HG03139 (cell line): ENCODE data around the gene RRH.
"Not testable (repeated sequence)": the region's sequence is repeated elsewhere in the genome, so short reads cannot be mapped to it uniquely, and the experiment has no call there.

Experiments used
- ATAC-seq: cut with Tn5 transposase; IDR thresholded peaks from one replicate; pipeline ENCODE4 v1.9.1; 2021; ENCODE audit not compliant: unreplicated experiment

Gene RRH

DNA sequence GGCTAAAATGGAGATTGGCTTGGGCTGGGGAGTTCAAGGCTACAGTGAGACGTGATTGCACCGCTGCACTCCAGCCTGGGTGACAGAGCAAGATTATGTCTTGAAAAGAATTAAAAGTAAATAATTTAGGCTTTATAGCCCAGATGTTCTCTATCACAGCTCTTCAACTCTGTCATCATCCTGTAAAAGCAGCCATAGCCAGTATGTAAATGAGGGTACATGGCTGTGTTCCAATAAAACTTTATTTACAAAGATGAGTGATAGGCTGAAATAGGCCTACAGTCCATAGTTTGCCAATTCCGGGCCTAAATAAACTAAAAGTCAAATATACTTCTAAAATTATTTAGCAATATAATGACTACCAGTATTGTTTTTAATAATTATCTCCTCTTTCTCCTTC, 9.2 kb downstream of the RRH start:
- no peak for ATAC-seq

DNA sequence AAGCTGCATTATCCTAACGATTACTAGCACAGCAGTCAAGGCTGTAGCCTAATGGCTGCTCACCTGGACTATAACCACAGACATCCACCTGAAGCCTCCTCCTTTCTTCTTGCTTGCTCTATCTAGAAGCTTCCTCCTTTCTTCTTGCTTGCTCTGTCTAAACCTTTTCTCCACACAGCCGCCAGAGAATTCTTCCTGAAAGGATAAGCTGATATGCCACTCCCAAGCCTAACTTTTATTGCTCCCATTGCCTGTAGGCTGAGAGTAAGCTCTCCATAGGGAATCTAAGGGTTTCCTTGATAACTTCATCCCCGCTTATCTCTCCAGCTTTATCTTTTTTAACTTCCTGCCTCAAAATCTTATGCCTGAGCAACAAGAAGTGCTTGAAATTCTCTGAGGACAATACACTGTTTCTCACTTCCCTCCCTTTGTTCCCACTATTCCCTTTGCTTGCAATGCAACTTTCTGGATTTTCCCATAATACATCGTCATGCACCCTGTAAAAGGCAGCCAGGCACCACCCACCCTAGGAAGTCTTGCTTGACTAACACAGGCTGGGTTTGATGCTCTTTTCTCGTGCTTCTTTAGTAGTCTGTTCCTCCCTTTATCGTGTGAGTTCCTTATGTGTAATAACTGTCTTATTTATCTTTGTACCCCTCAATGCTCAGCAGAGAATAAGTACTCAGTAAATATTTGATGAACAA, 18.8 kb downstream of the RRH start:
- no peak for ATAC-seq

DNA sequence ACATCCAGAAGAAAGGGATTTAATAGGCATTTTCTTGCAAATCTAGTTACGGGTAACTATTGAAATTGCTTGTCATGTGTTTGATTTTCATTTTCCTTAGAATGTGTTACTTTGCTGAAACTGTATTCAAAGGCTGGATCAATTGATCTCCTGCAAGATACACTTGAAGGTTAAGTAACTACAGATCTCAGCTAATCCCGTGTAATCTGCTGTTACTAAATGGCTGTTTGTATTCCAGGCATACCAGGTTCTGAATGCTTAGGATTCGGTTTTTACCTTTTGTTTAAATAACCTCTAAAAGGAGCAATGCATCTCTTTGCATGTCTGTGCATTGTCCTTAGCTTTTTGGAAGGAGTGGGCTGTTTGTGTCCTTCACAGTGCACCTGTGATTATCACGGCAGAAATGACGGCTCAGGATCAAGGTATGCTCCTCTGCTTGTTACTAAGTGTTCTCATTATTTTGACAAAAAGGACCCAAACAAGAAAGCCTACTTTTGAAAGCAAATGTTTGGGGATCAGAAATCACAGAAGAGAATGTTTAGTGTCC, 20.2 kb downstream of the RRH start, which contains the start of gene LRIT3:
Gene LRIT3 (plus strand): TSS at position 212 of the 547 bp plus-strand sequence. CDS start 95 bp downstream, at position 307.
- no peak for ATAC-seq

DNA sequence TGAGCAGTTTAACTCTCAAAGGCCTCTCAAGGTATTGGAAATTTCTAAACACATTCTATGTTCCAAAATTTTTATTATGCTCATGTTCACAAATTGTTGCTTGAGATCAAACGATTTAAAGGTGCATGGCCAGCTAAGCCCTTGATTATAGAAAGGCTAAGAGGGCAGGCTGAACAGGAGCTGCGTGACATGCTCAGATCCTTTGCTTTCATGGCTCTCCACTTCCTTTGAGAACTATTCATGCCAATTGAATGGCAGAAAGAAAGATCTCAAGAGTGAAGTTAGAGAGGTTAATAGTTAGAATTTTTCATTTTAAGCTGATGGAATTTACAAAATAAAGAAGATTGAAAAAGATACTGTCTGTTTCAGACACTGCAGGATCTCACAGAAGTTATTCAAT, 20.7 kb downstream of the RRH start:
- no peak for ATAC-seq

DNA sequence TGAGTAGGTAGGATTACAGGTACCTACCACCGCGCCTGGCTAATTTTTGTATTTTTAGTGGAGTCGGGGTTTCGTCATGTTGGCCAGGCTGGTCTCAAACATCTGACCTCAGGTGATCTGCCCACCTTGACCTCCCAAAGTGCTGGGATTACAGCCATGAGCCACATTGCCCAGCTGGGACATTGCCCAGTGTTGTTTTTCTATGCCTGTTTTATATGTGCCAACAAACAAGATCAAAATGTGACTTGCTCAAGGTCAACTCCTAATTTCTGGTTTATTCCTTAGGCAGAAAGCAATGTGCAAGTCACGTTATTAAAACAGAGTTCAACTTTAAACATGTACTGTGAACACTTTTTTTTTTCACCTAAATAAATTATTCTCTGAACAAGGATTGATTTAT, 22.8 kb downstream of the RRH start:
- no peak for ATAC-seq

DNA sequence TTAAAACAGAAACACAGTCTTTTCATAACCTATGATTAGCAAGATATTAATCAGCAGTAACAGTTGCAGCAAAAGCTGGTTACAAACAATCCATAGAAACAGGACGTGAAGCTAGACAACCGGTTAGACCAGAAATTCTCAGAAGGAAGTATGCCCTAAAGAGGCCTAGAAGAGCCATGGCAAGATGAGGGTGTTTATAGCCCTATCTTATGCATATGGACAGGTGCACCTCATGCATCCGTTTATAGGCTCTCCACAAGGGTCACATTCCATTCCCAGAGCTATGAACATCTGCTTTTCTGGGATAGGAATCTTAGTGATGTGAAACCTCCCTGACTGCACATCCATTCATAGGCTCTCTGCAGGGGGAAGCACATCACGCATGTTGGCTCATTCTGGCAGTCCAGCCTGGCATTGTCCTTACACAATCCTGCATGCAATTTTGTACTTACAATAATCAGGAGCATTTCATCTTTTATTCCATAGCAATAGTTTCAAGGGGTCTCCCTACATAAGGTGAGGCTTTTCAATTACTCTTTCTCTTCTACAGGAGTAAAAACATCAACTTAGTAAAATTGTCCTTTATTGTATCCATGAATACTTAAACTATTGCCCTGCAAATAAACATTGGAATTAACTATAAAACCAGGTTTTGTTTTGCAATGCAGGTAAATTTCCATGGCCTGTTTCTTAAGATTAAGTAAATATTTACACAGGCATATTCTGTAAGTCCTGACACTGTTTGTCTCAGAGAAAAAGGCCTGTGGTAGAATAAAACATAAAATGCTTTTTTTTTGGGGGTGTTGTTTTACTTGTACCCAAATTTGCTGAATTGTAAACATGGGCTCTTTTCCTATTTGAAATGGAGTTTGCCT, 31.9 kb downstream of the RRH start:
- not testable (repeated sequence) for ATAC-seq

DNA sequence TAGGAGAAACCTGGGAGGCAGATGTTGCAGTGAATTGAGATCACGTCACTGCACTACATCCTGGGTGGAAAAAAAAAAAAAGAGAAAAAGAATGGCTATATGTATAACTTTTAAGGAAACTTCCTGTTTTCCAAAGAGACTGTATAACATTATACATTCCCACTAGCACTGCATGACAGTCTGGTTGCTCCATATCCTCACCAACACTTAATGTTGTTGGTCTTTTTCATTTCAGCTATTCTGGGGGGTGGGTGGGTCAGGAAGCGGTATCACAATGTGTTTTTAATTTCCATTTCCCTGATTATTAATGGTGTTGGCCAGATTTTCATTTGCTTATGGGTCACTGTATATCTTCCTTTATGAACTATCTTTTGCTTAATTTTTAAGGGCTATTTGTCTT, 33.5 kb downstream of the RRH start:
- ATAC-seq, result no peak

DNA sequence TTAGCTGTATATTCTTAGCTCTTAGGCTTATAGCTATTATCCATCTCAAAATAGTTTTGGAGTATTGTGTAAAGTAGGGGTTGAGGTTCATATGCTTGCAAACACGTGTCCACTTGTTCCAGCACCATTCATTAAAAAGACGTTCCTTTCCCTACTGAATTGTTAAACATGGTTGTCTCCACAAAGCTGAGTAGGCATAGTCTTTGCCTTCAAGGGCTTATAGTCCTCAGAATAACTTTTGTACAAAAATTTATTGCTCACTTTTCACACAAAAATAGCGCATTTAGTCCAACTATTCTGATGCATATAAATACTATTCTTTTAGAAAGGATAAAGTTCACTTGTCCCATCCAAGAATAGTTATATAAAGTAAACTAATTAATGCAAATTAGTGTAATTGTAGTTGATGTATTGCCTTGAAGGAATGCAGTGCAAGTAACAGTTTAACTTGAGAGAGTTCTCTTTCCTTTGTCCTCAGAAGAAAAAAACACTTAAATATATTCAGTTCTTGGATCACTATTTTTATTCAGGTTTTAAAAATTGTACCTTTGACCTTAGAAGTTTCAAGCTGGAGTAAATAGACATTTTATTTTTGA, 34.2 kb downstream of the RRH start:
- no peak for ATAC-seq

DNA sequence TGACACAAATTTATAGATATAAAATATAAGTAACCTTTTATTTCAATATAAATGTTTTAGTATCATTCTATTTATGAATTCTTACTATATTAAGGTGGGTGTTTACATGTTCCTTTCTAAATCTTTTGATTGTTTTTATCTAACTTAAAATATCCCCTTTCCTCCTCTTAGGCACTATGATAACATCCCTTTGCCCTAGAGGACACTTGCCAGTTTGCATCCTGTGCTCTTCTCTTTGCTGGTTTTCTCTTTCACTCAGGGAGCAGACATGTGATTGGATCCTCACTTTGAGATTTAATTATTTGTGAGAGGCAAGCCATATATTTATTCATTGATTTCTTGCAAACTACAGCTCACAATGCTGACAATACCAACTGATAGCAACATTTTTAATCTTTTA, 36.4 kb downstream of the RRH start:
- ATAC-seq, result no peak

DNA sequence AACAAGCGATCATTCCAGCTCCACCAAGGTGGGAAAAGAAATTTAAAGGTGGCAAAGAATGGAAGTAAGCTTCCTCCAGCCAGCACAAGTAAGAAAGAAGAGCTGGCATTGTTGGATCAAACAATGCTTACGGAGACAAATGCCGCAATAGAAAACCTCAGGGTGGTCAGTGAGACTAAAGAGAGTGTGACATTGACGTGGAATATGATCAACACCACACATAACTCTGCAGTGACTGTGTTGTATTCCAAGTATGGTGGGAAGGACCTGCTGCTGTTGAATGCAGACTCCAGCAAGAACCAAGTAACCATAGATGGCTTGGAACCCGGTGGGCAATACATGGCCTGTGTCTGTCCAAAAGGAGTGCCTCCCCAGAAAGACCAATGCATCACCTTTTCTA, 42.3 kb downstream of the RRH start:
- ATAC-seq, result no peak

DNA sequence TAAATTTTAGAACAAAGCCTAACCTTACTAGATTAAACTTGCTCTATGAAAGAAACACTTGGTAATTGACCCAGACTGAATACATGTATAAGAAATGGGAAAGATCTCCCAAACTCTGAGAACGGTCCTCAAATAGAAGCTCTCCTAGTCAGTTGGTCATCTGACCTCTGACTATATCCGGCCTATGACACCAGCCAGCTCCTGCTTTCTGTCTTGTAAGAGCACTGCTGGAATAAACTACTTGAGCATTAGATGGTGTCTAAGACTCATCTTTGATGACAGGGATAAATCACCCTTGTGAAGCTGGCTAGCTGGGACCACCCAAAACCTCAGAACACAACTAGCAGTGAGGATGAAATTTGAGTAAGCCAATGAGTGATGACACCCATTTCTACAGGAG, 44.3 kb downstream of the RRH start:
- ATAC-seq, result no peak

DNA sequence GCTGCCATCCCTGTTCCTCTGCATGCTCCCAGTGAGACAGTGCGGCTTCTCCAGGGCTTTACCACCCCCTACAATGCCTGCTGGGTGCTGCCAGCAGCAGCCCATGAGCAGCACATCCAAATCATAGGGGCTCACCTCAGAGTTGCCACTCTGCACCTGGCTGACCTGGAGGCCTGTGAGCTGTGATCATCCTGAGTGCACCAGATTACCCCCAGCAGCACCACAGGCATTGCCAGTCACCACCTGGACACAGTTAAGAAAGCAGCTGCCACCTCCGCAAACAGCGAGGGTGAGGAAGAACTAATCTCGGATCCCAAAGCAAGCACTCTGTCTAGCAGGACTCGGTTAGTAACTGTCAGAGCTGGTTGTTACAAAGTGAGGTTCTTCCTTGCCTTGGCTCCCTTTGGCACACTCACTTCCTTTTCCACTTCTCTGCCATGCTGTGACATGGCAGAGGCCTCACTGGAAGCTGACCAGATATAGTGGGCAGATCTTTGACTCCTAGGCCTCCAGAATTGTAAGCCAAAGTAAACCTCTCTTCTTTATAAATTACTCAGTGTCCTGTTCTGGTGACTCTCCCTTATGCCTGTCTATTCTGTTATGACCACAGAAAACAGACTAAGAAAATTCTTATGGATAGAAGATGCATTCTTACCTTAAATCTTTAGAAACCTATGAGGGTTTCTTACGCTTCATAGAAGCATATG, 45.3 kb downstream of the RRH start:
- ATAC-seq, result no peak

DNA sequence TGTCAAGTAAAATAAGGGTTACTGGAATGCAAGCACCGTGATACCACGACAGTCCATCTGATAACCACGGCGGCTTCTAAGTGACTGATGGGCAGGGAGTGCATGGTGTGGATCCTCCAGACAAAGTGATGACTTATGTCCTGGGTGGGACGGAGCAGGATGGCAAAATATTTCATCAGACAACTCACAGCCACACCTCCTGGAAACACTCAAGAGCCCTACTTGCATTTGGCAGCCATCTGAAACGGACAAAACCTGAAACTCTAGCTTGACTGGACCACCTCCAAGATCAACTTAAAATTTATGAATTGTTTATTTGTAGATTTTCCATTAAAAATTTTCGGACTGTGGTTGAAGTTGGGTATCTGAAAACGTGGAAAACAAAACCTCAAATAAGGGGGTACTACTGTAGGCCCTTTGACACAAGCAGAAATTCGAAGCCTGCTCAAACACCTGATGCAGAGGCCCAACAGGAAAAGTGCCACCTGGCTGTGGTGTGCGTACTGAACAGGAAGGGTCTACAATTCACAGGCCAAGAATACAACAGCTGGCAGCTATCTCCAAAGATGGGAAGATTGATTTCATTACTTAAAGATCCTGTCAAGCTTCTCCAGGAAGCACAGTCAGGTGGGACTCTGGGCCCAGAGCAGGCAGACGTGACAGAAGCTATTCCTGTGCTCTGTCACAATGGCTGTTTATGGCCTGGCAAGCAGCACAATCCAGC, 46.2 kb downstream of the RRH start:
- no peak for ATAC-seq

DNA sequence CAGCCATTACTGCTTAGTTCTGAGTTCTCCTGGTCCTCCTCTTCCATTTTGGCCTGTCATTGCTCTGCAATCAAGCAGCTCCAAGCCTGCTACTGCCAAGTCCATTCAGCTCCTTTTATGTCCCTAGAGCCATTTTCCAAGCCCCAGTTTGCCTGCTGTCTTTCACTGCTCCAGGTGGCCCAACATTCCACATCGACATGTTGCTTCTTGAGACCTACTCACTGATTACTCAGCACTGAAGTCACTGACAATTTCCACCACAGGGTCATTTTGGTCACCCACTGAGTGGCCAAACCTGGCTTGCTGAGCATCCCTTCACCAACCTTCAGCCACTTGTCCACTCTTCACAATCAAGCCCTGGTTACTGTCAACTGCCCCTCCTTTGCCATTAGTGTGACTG, 47.3 kb downstream of the RRH start:
- ATAC-seq, result no peak

DNA sequence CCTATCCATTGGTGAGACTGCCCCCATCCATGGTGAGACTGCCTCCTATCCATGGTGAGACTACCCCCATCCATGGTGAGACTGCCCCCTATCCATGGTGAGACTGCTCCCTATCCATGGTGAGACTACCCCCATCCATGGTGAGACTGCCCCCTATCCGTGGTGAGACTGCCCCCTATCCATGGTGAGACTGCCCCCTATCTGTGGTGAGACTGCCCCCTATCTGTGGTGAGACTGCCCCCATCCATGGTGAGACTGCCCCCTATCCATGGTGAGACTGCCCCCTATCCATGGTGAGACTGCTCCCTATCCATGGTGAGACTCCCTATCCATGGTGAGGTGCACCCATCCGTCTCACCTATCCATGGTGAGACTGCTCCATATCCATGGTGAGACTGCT, 47.8 kb downstream of the RRH start:
- ATAC-seq, result not testable (repeated sequence)

DNA sequence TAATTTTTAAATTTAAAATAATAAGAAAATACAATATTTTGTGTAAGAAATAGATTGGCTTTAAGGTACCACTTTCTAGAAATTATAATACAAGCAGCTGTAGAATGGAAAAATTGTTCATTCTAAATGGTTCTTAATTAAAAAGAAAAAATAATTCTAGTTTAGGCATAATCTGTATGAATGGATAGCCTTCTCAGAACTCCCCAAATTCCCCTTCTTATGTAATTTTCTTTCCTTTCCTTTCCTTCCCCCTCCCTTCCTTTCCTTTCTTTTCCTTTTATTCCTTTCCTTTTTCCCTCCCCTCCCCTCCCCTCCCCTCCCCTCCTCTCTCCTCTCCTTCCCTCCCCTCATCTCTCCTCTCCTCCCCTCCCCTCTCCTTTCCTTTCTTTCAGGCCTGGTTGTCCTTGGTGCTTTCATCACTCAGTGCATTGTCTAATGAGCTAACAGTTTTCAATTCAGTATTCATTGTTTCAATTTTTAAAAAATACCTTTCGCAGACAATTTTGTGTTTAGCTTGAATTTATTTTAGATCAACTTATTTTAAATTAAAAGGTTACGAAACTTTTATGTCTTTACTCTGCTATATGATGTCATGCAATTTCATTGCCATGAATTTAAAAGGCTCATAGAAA, 49.0 kb downstream of the RRH start:
- no peak for ATAC-seq

DNA sequence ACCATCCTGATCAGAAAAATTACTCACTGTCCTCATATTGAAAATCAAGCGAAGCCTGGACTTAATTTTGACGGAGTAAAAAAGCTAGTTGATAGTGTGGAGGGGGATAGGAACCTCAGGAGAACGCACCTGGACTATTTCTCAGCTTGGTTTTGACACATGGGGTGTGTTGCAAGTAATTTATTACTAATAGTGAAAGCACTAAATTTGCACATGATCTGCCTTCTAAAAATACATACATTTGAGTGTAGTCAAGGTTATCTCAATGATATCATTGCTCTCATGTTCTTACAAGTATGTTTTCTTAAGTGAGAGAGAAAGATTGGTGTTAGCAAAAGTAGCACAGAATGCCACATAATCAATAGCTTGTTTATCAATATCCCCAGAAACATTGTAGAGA, 49.6 kb downstream of the RRH start:
- ATAC-seq, result peak; percentile 72

DNA sequence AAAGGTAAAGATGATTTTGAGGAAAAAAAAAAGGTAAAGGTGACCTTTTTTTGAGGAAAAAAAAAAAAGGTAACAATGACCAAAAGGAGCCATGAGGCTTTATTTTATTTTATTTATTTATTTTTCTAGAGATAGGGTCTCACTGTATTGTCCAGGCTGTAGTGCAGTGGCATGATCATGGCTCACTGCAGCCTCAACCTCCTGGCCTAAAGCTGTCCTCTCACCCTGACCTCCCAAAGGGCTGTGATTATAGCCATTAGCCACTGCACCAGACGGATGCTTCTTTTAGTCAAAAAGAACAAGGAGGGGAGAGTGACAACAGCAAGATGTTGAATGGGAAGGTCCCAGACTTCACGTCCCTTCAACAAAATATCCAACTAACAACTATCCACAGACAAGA, 50.6 kb downstream of the RRH start:
- ATAC-seq, result no peak

DNA sequence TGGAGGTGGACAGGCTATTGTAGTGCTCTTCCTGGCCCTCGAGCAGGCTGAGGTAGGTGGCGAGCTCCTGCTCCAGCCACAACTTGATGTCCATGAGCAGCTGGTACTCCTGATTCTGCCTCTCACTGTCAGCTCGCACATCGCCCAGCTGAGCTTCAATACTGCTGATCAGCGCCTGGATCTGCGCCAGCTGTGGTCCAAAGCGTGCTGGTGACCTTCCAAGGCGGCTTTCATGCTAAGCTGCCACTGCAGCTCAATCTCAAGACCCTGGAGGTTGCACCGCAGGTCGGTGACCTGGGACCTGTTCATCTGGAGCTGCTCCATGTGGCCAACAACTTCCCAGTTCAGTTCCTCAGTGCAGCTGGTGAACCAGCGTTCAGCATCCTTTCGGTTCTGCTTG, 51.3 kb downstream of the RRH start:
- ATAC-seq, result no peak
